ENCODE results near the gene KRT1.

DNA sequence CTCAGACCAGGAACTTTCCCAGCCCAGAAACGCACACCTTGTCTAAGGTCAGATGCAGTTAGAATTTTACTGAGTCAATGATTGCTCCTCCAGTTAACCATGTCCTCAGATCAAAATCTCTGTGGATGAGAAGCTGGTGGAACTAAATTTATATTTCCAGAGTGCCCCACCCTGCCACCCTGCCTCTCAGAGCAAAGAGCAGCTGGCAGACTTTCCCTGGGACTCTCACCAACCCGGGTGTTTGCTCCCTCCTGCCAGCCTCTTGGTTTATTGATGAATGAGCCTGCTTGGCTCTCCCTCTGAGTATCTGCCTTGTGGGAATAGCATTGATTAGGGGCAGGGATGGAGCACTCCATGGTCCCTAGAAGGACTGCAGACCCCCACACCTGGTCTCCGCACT lies 5.9 kb upstream of the KRT1 start:
- TF ChIP-seq, protein P1, sequence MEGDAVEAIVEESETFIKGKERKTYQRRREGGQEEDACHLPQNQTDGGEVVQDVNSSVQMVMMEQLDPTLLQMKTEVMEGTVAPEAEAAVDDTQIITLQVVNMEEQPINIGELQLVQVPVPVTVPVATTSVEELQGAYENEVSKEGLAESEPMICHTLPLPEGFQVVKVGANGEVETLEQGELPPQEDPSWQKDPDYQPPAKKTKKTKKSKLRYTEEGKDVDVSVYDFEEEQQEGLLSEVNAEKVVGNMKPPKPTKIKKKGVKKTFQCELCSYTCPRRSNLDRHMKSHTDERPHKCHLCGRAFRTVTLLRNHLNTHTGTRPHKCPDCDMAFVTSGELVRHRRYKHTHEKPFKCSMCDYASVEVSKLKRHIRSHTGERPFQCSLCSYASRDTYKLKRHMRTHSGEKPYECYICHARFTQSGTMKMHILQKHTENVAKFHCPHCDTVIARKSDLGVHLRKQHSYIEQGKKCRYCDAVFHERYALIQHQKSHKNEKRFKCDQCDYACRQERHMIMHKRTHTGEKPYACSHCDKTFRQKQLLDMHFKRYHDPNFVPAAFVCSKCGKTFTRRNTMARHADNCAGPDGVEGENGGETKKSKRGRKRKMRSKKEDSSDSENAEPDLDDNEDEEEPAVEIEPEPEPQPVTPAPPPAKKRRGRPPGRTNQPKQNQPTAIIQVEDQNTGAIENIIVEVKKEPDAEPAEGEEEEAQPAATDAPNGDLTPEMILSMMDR (IDR thresholded peaks at IDR 0.05): no peak
- TF ChIP-seq POLR2AphosphoS5 (IDR thresholded peaks at IDR 0.05): no peak

All from esophagus muscularis mucosa (tissue), 3 donors.